GM19099 (cell line): ENCODE results near the gene MYO18A.

Experiments used
- POLR2A ChIP-seq: IDR thresholded peaks from 3 replicates; pipeline ENCODE4 v1.6.1; 2011; ENCODE audit warnings: low read depth; ENCODE audit not compliant: insufficient read length; ENCODE audit errors: extremely low read depth

MYO18A gene

GRCh38 chr17:29177871-29178749, 2.1 kb downstream of the MYO18A start:
- TF ChIP-seq POLR2A, result no peak

GRCh38 chr17:29177541-29177870, 2.7 kb downstream of the MYO18A start:
- no peak for TF ChIP-seq POLR2A

- peak; percentile 77 for TF ChIP-seq POLR2A
These were observed 3.4 kb downstream of the MYO18A start for GRCh38 chr17:29176558-29177351.

GRCh38 chr17:29175349-29175748, 4.8 kb downstream of the MYO18A start:
- no peak for TF ChIP-seq POLR2A

GRCh38 chr17:29172589-29172988, 7.6 kb downstream of the MYO18A start:
- no peak for TF ChIP-seq POLR2A

- TF ChIP-seq POLR2A, result no peak
These were observed 9.5 kb downstream of the MYO18A start for GRCh38 chr17:29170682-29171081.

- no peak for TF ChIP-seq POLR2A
These were observed 10.2 kb downstream of the MYO18A start for GRCh38 chr17:29169806-29170591.

- TF ChIP-seq POLR2A, result no peak
These were observed 12.0 kb downstream of the MYO18A start for GRCh38 chr17:29168079-29168758.

GRCh38 chr17:29167393-29168078, 12.7 kb downstream of the MYO18A start:
- no peak for TF ChIP-seq POLR2A

GRCh38 chr17:29166507-29166887, 13.7 kb downstream of the MYO18A start:
- TF ChIP-seq POLR2A, result no peak

- TF ChIP-seq POLR2A, result no peak
These were observed 14.2 kb downstream of the MYO18A start for GRCh38 chr17:29165800-29166506.

- no peak for TF ChIP-seq POLR2A
These were observed 14.9 kb downstream of the MYO18A start for GRCh38 chr17:29165261-29165660.

GRCh38 chr17:29163563-29163962, 16.6 kb downstream of the MYO18A start:
- no peak for TF ChIP-seq POLR2A
